Left kidney (tissue), 2 donors: ENCODE results near the gene MRO. TPM values are rescaled to one million over a fixed set of nuclear protein-coding genes. Genes with fewer than 3 reads are reported as not detected.
"Not testable (repeated sequence)": the region's sequence is repeated elsewhere in the genome, so short reads cannot be mapped to it uniquely, and the experiment has no call there.

Experiments
- DNase-seq: peaks from one replicate; pipeline ENCODE4 v3.0.0-alpha.2; 2013
- polyA plus RNA-seq: library from polyadenylated mRNA; unstranded; fragments of 120-200 nt; gene quantifications from one replicate; pipeline ENCODE4 v1.2.1, GENCODE V29; 2013; ENCODE audit not compliant: insufficient read length

The MRO gene
- polyA plus RNA-seq, 1 donor: 2.2 TPM

GRCh38 chr18:50836521-50836957, 16.7 kb upstream of the MRO start:
- no peak for DNase-seq

GRCh38 chr18:50833496-50833895, 13.7 kb upstream of the MRO start:
- not testable (repeated sequence) for DNase-seq

GRCh38 chr18:50832754-50833153, 12.9 kb upstream of the MRO start:
- DNase-seq: no peak

- DNase-seq: no peak
Measured at GRCh38 chr18:50830544-50830943, 10.7 kb upstream of the MRO start.

GRCh38 chr18:50829644-50830043, 9.8 kb upstream of the MRO start:
- DNase-seq: no peak

- DNase-seq: no peak
Measured at GRCh38 chr18:50826027-50826426, 6.2 kb upstream of the MRO start.

GRCh38 chr18:50825621-50826020, 5.8 kb upstream of the MRO start:
- DNase-seq: no peak

- no peak for DNase-seq
Measured at GRCh38 chr18:50822756-50823155, 2.9 kb upstream of the MRO start.

- DNase-seq: no peak
Measured at GRCh38 chr18:50820901-50821520, 1.2 kb upstream of the MRO start.

- DNase-seq: no peak
Measured at GRCh38 chr18:50819027-50819727, 639 bp downstream of the MRO start.

- no peak for DNase-seq
Measured at GRCh38 chr18:50816419-50817166, 3.2 kb downstream of the MRO start.

GRCh38 chr18:50814395-50814794, 5.4 kb downstream of the MRO start:
- no peak for DNase-seq

GRCh38 chr18:50813353-50813752, 6.5 kb downstream of the MRO start:
- no peak for DNase-seq

GRCh38 chr18:50812834-50813233, 7.0 kb downstream of the MRO start:
- no peak for DNase-seq

- DNase-seq: no peak
Measured at GRCh38 chr18:50807176-50807575, 12.6 kb downstream of the MRO start.

GRCh38 chr18:50806208-50806616, 13.6 kb downstream of the MRO start:
- DNase-seq: no peak

- no peak for DNase-seq
Measured at GRCh38 chr18:50805732-50806131, 14.1 kb downstream of the MRO start.

- no peak for DNase-seq
Measured at GRCh38 chr18:50803592-50803991, 16.2 kb downstream of the MRO start.

- no peak for DNase-seq
Measured at GRCh38 chr18:50802141-50802540, 17.7 kb downstream of the MRO start.

GRCh38 chr18:50797142-50797541, 22.7 kb downstream of the MRO start:
- no peak for DNase-seq

GRCh38 chr18:50796495-50796894, 23.3 kb downstream of the MRO start:
- no peak for DNase-seq

GRCh38 chr18:50793641-50794565, 25.9 kb downstream of the MRO start:
- no peak for DNase-seq
